Measurements from ENCODE around the gene ESRRG. TPM values are rescaled to one million over a fixed set of nuclear protein-coding genes. Genes with fewer than 3 reads are reported as not detected.

Gene ESRRG
- total and polyA plus RNA-seq, 2 donors (not counting 3 experiments of a cell fraction or from before 2014, with no cell fraction given) = not detected

DNA sequence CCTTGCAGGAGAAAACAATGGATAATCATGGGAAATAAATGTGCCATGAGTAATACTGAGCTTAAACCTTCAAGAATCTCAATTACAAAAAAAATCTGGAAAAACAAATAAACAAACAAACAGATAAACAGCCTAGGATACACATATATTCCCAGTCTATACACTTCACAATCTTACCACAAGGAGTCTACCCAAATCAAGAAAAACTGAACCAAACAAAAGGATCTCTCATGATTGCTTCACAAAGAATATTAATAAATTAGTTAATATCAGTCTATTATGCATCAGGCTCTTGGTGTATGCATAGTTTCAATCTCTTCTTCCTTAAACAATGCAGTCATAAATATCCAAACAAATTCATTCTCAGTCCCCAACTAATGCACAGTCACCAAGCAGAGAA is 3.2 kb upstream of the ESRRG start:
- H3K9me1 ChIP-seq (replicated peaks; ENCODE audit: control insufficient read depth, extremely low read depth, insufficient read depth, low read length) = no peaks in the 10 kb centered on the region
- H3K4me1 ChIP-seq (ENCODE audit: control insufficient read depth, extremely low read depth, insufficient read depth, low read length) = no peaks in the 10 kb centered on the region
- intact Hi-C loops (cut with micrococcal nuclease) = no loop called here
- H3K4me3 ChIP-seq (replicated peaks in 1 of 3; ENCODE audit: insufficient read depth in 1 of 3, low read depth in 1 of 3, low read length in 3 of 3) = no peak overlapping the region
- H3K9me3 ChIP-seq (replicated peaks; ENCODE audit: control insufficient read depth, insufficient read depth, low read length) = no peaks in the 10 kb centered on the region
- no peaks in the 10 kb centered on the region for H3K36me3 ChIP-seq (ENCODE audit: control insufficient read depth in 2 of 2, extremely low read depth in 1 of 2, insufficient read depth in 2 of 2, low read length in 2 of 2)
- no peak overlapping the region for H2AFZ ChIP-seq (ENCODE audit: low read depth, low read length)
- dilution Hi-C loops (cut with MboI; ENCODE audit: extremely low pct_ligation_motif_present, low sequenced_read_pairs) = no loop called here
- TF ChIP-seq MYC (IDR thresholded peaks at IDR 0.05; ENCODE audit: low read depth, low read length) (no peak), POLR2A (IDR thresholded peaks at IDR 0.05; ENCODE audit: low read depth, low read length) (no peak), JUN (IDR thresholded peaks at IDR 0.05; ENCODE audit: borderline replicate concordance, insufficient read depth, insufficient read length, low read depth) (no peak), FOS (IDR thresholded peaks at IDR 0.05; ENCODE audit: borderline replicate concordance, insufficient read depth, low read length) (no peak), POLR2AphosphoS5 (IDR thresholded peaks at IDR 0.05; ENCODE audit: insufficient read depth, low read depth, low read length) (no peak), EZH2 (IDR thresholded peaks at IDR 0.05; ENCODE audit: borderline replicate concordance, low read depth, low read length, severe bottlenecking) (no peak), GATA2 (IDR thresholded peaks at IDR 0.05; ENCODE audit: insufficient read depth, insufficient read length, low read depth, low read length) (no peak)
- TF ChIP-seq, protein P1, sequence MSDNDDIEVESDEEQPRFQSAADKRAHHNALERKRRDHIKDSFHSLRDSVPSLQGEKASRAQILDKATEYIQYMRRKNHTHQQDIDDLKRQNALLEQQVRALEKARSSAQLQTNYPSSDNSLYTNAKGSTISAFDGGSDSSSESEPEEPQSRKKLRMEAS (IDR thresholded peaks at IDR 0.05; ENCODE audit: insufficient read depth, insufficient read length) = no peak
- TF ChIP-seq, protein P2, sequence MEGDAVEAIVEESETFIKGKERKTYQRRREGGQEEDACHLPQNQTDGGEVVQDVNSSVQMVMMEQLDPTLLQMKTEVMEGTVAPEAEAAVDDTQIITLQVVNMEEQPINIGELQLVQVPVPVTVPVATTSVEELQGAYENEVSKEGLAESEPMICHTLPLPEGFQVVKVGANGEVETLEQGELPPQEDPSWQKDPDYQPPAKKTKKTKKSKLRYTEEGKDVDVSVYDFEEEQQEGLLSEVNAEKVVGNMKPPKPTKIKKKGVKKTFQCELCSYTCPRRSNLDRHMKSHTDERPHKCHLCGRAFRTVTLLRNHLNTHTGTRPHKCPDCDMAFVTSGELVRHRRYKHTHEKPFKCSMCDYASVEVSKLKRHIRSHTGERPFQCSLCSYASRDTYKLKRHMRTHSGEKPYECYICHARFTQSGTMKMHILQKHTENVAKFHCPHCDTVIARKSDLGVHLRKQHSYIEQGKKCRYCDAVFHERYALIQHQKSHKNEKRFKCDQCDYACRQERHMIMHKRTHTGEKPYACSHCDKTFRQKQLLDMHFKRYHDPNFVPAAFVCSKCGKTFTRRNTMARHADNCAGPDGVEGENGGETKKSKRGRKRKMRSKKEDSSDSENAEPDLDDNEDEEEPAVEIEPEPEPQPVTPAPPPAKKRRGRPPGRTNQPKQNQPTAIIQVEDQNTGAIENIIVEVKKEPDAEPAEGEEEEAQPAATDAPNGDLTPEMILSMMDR (IDR thresholded peaks at IDR 0.05; ENCODE audit: extremely low read depth in 1 of 2, insufficient read depth in 1 of 2, low read depth in 1 of 2, low read length in 2 of 2) = no peak
- CTCF ChIA-PET = no interaction called here
- H3K27ac ChIP-seq (ENCODE audit: insufficient read depth, low read depth, low read length) = no peak overlapping the region
- H3K79me2 ChIP-seq (ENCODE audit: control insufficient read depth, insufficient read depth, low read length) = no peaks in the 10 kb centered on the region
- H3K27me3 ChIP-seq (ENCODE audit: control insufficient read depth in 2 of 2, insufficient read depth in 2 of 2, low read length in 2 of 2) = no peaks in the 10 kb centered on the region
- POLR2A ChIA-PET = no interaction called here
- H3K4me2 ChIP-seq (ENCODE audit: insufficient read depth, low read length) = no peak overlapping the region
- FAIRE-seq (no peak), DNase-seq (ENCODE audit: low read depth, low spot score) (no peak)
- no peak overlapping the region for H3K9ac ChIP-seq (replicated peaks; ENCODE audit: extremely low read depth, insufficient read depth, low read length)
- BruUV-seq (replicated peaks) = no TSS peak
- no peaks in the 10 kb centered on the region for H4K20me1 ChIP-seq (replicated peaks; ENCODE audit: control insufficient read depth, extremely low read depth, insufficient read depth, low read length)
